Ovary (tissue), 9 donors: ENCODE results near the gene EIF3K. TPM values are rescaled to one million over a fixed set of nuclear protein-coding genes. Genes with fewer than 3 reads are reported as not detected.

ENCODE experiments used
- DNase-seq, 5 donors: peaks; one replicate each; pipeline ENCODE4 v3.0.0-alpha.2; 2019 to 2020
- H3K27ac ChIP-seq, 2 donors: fragments of 200-600 bp; one replicate each; pipeline versions ENCODE4 v1.5.1 to v1.8.0; 2019 to 2022
- H3K27me3 ChIP-seq: fragments of 200-600 bp; one replicate; pipeline ENCODE4 v1.8.0; 2022
- H3K36me3 ChIP-seq: fragments of 200-600 bp; sonication (generic); one replicate; pipeline ENCODE4 v1.5.1; 2019
- H3K4me1 ChIP-seq: one replicate; pipeline ENCODE4 v1.8.1; 2013; ENCODE audit warnings: mild to moderate bottlenecking, moderate library complexity; ENCODE audit not compliant: insufficient read depth
- H3K4me3 ChIP-seq: fragments of 200-600 bp; sonication (generic); one replicate; pipeline ENCODE4 v1.5.1; 2017
- H3K9me3 ChIP-seq, 2 donors: fragments of 200-600 bp in 1 of 2; sonication (generic) in 1 of 2; one replicate each; pipeline versions ENCODE4 v1.5.1 to v1.8.1; 2013 to 2019; ENCODE audit warnings: mild to moderate bottlenecking in 1 of 2, moderate library complexity in 1 of 2
- CTCF ChIP-seq, 3 donors: fragments of 450-650 bp in 2 of 3; fragments of 200-600 bp in 1 of 3; IDR thresholded peaks; one replicate each; pipeline versions ENCODE4 v1.5.1 to v1.8.0; 2016 to 2022; ENCODE audit warnings: antibody characterized with exemption in 3 of 3, mild to moderate bottlenecking in 1 of 3
- EP300 ChIP-seq: sonication (generic); formaldehyde crosslinking; IDR thresholded peaks from one replicate; pipeline ENCODE4 v1.6.1; 2017; ENCODE audit warnings: antibody characterized with exemption
- POLR2A ChIP-seq: fragments of 450-650 bp; IDR thresholded peaks from one replicate; pipeline ENCODE4 v1.6.1; 2017; ENCODE audit warnings: antibody characterized with exemption, mild to moderate bottlenecking, moderate library complexity
- WGBS, 3 donors: extraction: QIAGEN DNeasy Blood & Tissue Kit in 1 of 3; methylation state at CpG; one replicate each; pipeline versions ENCODE4 v1.1.5 to v1.1.7; 2013 to 2017; 5-methylcytosine and 5-hydroxymethylcytosine counted together
- intact Hi-C, 4 donors: fragments of 100-400 bp; cut with DNase I; formaldehyde crosslinking; loops; one replicate each; pipeline versions ENCODE4 v1.11.0 to v1.15.1; 2022 to 2023
- polyA plus RNA-seq, 2 donors: library from polyadenylated mRNA; stranded (reverse); fragments of 200-250 nt in 1 of 2; fragments of 350-450 nt in 1 of 2; fragmentation: Illumina TruSeq in 1 of 2; extraction: RNeasy Lipid Tissue Mini Kit (QIAGEN cat#74804) in 1 of 2; gene quantifications; one replicate each; pipeline ENCODE4 v1.2.3, GENCODE V29; 2013 to 2014
- total RNA-seq, 7 donors: library from RNA; depleted of rRNA in 2 of 7; stranded (reverse); fragments of >200 nt in 2 of 7; fragmentation: NEBNext Ultra II Directional in 3 of 7; extraction: Animal tissue kit (Norgen Biotek cat#: 25700) in 3 of 7; gene quantifications; one replicate each; pipeline versions ENCODE4 v1.1.0 to v1.2.4, GENCODE V29; 2016 to 2023
- donor health status: DM: no; HTN: no; CAD: no; lungs with moderate emphysema.
- donor health status: DM: no; HTN: no; CAD: no.
- donor health status: Bipolar disorder and iron deficiency.
- donor health status: DM: yes; HTN: yes; CAD: no.
- donor health status: DM: no; HTN: no; CAD: no.
- donor health status: DM: yes; HTN: yes; CAD: no.

Gene EIF3K
- total and polyA plus RNA-seq, 9 donors = 215 to 527 (median 267) TPM

GRCh38 chr19:38650172-38650775, 31.3 kb downstream of the EIF3K start:
- no peaks in the 10 kb centered on the region for H3K27me3 ChIP-seq
- no peak for DNase-seq
- H3K4me3 ChIP-seq = peak overlapping the region; percentile 77
- H3K36me3 ChIP-seq = no peaks in the 10 kb centered on the region
- intact Hi-C loops = loop anchor here in 3 of 4 donors (5.0 kb wide), 3 partner anchors 62 to 77 kb away; no protein-coding TSS in a partner anchor
- TF ChIP-seq EP300 = no peak
- no peak for TF ChIP-seq POLR2A
- no peak for TF ChIP-seq CTCF (IDR thresholded peaks at IDR 0.05)
- peak overlapping the region; percentile 46 to 72 for H3K27ac ChIP-seq
- WGBS, 3 donors = 21 to 34% (median 29%) methylated on average over 8 of the region's 8 CpGs
- no peaks in the 10 kb centered on the region for H3K9me3 ChIP-seq
- peaks cover 32% of the 10 kb centered on the region for H3K4me1 ChIP-seq

- H3K36me3 ChIP-seq = no peaks in the 10 kb centered on the region
- peak in 1 of 5 donors; percentile 62 for DNase-seq
- H3K4me3 ChIP-seq = peak overlapping the region; percentile 77
- TF ChIP-seq CTCF (IDR thresholded peaks at IDR 0.05) (no peak), EP300 (peak; percentile 22), POLR2A (no peak)
- intact Hi-C loops = loop anchor here in 3 of 4 donors (5.0 kb wide), 3 partner anchors 61 to 76 kb away; no protein-coding TSS in a partner anchor
- no peaks in the 10 kb centered on the region for H3K9me3 ChIP-seq
- no peaks in the 10 kb centered on the region for H3K27me3 ChIP-seq
- WGBS, 3 donors = 54 to 69% (median 64%) methylated on average over 12 of the region's 12 CpGs
- H3K4me1 ChIP-seq = peaks cover 36% of the 10 kb centered on the region
- H3K27ac ChIP-seq = peak overlapping the region; percentile 46 to 72
These were observed 32.1 kb downstream of the EIF3K start for GRCh38 chr19:38650911-38651584.

- intact Hi-C loops = loop anchor here in 3 of 4 donors (5.0 kb wide), 3 partner anchors 59 to 74 kb away; no protein-coding TSS in a partner anchor
- peak overlapping the region; percentile 17 for H3K4me3 ChIP-seq
- no peaks in the 10 kb centered on the region for H3K27me3 ChIP-seq
- peaks cover 50% of the 10 kb centered on the region for H3K4me1 ChIP-seq
- 12 to 15% (median 14%) methylated on average over 7 of the region's 7 CpGs for WGBS, 3 donors
- H3K9me3 ChIP-seq = no peaks in the 10 kb centered on the region
- DNase-seq = peak in 1 of 5 donors; percentile 66
- no peaks in the 10 kb centered on the region for H3K36me3 ChIP-seq
- peak overlapping the region in 1 of 2 donors; percentile 72 for H3K27ac ChIP-seq
- no peak for TF ChIP-seq EP300
- TF ChIP-seq CTCF (IDR thresholded peaks at IDR 0.05) = no peak
- TF ChIP-seq POLR2A = no peak
These were observed 34.1 kb downstream of the EIF3K start for GRCh38 chr19:38653028-38653571.

GRCh38 chr19:38654628-38655055, 35.7 kb downstream of the EIF3K start:
- intact Hi-C loops = loop anchor here in 3 of 4 donors (2.0 to 5.0 kb wide), 4 partner anchors 58 to 73 kb away; no protein-coding TSS in a partner anchor
- peaks cover 55% of the 10 kb centered on the region for H3K4me1 ChIP-seq
- no peak overlapping the region for H3K4me3 ChIP-seq
- H3K9me3 ChIP-seq = no peaks in the 10 kb centered on the region
- 3 to 7% (median 4%) methylated on average over 6 of the region's 6 CpGs for WGBS, 3 donors
- no peaks in the 10 kb centered on the region for H3K36me3 ChIP-seq
- no peaks in the 10 kb centered on the region for H3K27me3 ChIP-seq
- TF ChIP-seq CTCF (IDR thresholded peaks at IDR 0.05) (no peak), POLR2A (no peak), EP300 (no peak)
- DNase-seq = no peak
- H3K27ac ChIP-seq = peak overlapping the region; percentile 28 to 72
